Aorta (tissue), 5 donors: ENCODE measurements around the gene MON1B. TPM values are rescaled to one million over a fixed set of nuclear protein-coding genes. Genes with fewer than 3 reads are reported as not detected.
"Not testable (repeated sequence)": the region's sequence is repeated elsewhere in the genome, so short reads cannot be mapped to it uniquely, and the experiment has no call there.

ENCODE experiments used
- ATAC-seq: fragments of 200-7000 bp; cut with Tn5 transposase; one replicate; pipeline ENCODE4 v1.9.1; 2022; ENCODE audit warnings: moderate library complexity; ENCODE audit not compliant: low FRiP score
- DNase-seq, 2 donors: peaks; one replicate each; pipeline ENCODE4 v3.0.0-alpha.2; 2020
- H3K27ac ChIP-seq, 2 donors: one replicate each; pipeline ENCODE4 v1.5.1; 2013; ENCODE audit warnings: low read length in 2 of 2, mild to moderate bottlenecking in 2 of 2, moderate library complexity in 2 of 2, control low read depth in 1 of 2, inconsistent platforms in 1 of 2, low read depth in 1 of 2
- H3K27me3 ChIP-seq, 2 donors: one replicate each; pipeline ENCODE4 v1.6.1; 2013; ENCODE audit warnings: control low read depth in 1 of 2, low read length in 1 of 2, mild to moderate bottlenecking in 1 of 2, moderate library complexity in 1 of 2; ENCODE audit not compliant: insufficient read depth in 2 of 2, control insufficient read depth in 1 of 2
- H3K36me3 ChIP-seq, 2 donors: one replicate each; pipeline ENCODE4 v1.6.1; 2013; ENCODE audit warnings: control low read depth in 1 of 2, low read length in 1 of 2, mild to moderate bottlenecking in 1 of 2; ENCODE audit not compliant: insufficient read depth in 2 of 2, control insufficient read depth in 1 of 2
- H3K4me1 ChIP-seq, 2 donors: one replicate each; pipeline ENCODE4 v1.6.1; 2013; ENCODE audit warnings: low read length in 2 of 2, control low read depth in 1 of 2, mild to moderate bottlenecking in 1 of 2, moderate library complexity in 1 of 2; ENCODE audit not compliant: insufficient read depth in 2 of 2, control insufficient read depth in 1 of 2
- H3K4me3 ChIP-seq, 2 donors: one replicate each; pipeline ENCODE4 v1.5.1; 2013; ENCODE audit warnings: low read length in 2 of 2, control low read depth in 1 of 2, mild to moderate bottlenecking in 1 of 2
- H3K9me3 ChIP-seq: one replicate; pipeline ENCODE4 v1.6.1; 2013; ENCODE audit warnings: mild to moderate bottlenecking, low read length; ENCODE audit not compliant: control insufficient read depth
- WGBS, 2 donors: extraction: QIAGEN DNeasy Blood & Tissue Kit; methylation state at CpG; one replicate each; pipeline ENCODE4 v1.1.7; 2013; 5-methylcytosine and 5-hydroxymethylcytosine counted together
- intact Hi-C, 2 donors: fragments of 100-400 bp; cut with DNase I; formaldehyde crosslinking; loops; one replicate each; pipeline versions ENCODE4 v1.14.2 to v1.15.0; 2022
- long read RNA-seq, 2 donors: library from polyadenylated mRNA; unstranded; transcript quantifications; one replicate each; pipeline ENCODE4 v2.0.0, GENCODE V29; 2020 to 2021
- polyA plus RNA-seq, 2 donors: library from polyadenylated mRNA; stranded (reverse); fragments of 200-250 nt; gene quantifications; one replicate each; pipeline ENCODE4 v1.2.3, GENCODE V29; 2013
- total RNA-seq, 2 donors: library from RNA; stranded (reverse); fragmentation: NEBNext Ultra II Directional; extraction: Animal tissue kit (Norgen Biotek cat#: 25700); gene quantifications; one replicate each; pipeline ENCODE4 v1.2.1, GENCODE V29; 2021
- donor health status: healthy with polysubstance abuse.
- donor health status: Bipolar disorder and iron deficiency.
- donor health status: DM: no; HTN: no; CAD: no.
- donor health status: DM: no; HTN: no; CAD: no.
- donor health status: DM: yes; HTN: yes; CAD: no.

The MON1B gene
- total RNA-seq (10 to 100 TPM; 46.7 to 47.1 TPM), polyA plus RNA-seq (10 to 100 TPM; 10.6 to 21.3 TPM)
- long read RNA-seq, donor 1, full-length matches to known transcripts: 47 of 83 reads
- long read RNA-seq, donor 1, partial matches to known transcripts: 16 of 83 reads
- long read RNA-seq, donor 1, other reads (novel, unspliced or antisense): 20 of 83 reads
- long read RNA-seq, donor 2, full-length matches to known transcripts: 17 of 29 reads
- long read RNA-seq, donor 2, partial matches to known transcripts: 4 of 29 reads
- long read RNA-seq, donor 2, other reads (novel, unspliced or antisense): 8 of 29 reads

DNA sequence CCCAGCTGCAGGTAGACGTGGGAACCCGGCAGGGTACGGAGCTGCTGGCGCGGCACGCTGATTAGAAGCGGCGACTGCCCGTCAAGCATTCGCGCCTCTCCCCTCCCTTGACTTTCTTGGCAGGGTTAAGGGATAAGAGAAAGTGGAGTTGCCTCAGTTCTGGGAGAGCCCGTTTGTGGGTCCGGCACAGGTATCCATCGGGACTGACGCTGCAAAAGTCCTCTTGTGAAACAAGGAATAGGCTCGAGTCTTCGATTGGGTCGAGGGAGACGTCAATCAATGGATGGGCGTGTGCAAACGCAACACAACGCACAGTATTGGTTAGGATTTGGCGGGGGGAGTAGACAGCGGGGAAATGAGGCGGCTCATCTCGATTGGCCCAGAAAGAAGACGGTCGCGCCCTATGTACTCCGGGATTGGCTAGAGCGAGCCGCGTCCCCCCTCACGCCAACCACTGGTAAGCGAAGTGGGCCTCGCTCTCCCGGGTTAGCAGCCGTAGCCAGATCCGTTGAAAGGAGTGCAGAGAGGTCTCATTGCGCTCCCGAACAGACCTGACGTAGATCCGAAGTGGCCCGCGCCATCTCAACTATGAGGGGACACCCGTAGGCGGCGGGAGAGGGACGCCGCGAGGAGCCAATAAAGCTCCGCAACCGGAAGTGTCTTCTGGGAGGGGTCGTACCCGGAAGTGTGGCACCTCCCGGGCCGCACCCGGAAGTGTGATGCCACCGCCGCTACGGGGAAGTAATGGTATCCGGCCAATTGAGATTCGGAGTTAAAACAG is at the start of gene MON1B:
MON1B (plus strand) TSS at position 713 of the 781 bp plus-strand sequence. CDS start 296 bp downstream, outside the sequence.
- H3K27me3 ChIP-seq: no peaks in the 10 kb centered on the region
- H3K9me3 ChIP-seq: no peaks in the 10 kb centered on the region
- ATAC-seq (peak; percentile 99), DNase-seq (peak; percentile 97 to 99)
- peaks cover 0 to 10% of the 10 kb centered on the region in 2 donors for H3K36me3 ChIP-seq
- peak within 1 kb of the TSS; percentile 61 to 86 for H3K4me3 ChIP-seq
- H3K4me1 ChIP-seq: no peaks in the 10 kb centered on the region
- intact Hi-C loops: no loop called here
- H3K27ac ChIP-seq: peak within 1 kb of the TSS; percentile 90 to 99
- 0% methylated on average over 63 of the region's 63 CpGs for WGBS, 2 donors

DNA sequence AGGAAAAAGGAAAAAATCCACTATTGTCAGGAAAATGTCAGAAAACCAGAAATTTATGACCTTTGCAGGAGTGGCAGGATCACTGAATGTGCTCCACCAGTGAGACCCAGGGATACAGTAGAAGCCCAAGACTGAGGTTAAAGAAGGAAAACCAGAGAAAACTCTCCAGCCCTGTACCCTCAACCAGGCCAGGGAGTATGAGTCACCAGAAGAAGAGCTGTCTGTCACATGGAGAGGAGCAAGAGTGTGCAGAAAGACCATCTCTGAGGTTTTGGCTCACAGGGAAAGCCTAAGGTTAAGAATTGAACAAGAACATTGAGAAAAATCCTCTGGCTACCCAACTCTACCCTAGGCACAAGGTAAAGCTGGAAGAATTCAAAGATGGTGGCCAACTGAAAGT is 47.6 kb upstream of the MON1B start:
- DNase-seq: no peak
- no peak overlapping the region for H3K27ac ChIP-seq
- no peaks in the 10 kb centered on the region for H3K9me3 ChIP-seq
- no peak for ATAC-seq
- intact Hi-C loops: no loop called here
- no peak overlapping the region for H3K4me3 ChIP-seq
- H3K27me3 ChIP-seq: no peaks in the 10 kb centered on the region
- no peaks in the 10 kb centered on the region for H3K4me1 ChIP-seq
- no peaks in the 10 kb centered on the region for H3K36me3 ChIP-seq

DNA sequence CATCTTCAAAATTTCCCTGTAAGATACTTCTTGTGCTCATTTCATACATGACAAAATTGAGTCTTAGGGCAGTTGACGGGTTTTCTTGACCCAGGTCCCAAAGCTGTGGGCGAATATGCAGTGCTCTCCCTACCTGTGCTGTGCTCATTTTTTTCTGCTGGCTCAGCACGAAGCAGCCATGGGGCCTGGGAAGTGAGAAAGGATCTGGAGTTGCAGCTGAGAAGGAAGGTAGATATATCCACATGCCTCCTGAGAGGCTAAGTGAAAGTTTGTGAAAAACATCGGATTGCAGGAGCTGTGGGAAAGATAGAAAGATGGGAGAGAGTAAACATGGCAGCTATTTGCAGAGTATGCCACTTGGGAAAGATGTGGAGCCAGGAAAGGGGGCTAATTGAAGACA is 42.9 kb upstream of the MON1B start:
- H3K4me3 ChIP-seq: no peak overlapping the region
- 63 to 74% methylated on average over 4 of the region's 4 CpGs for WGBS, 2 donors
- no peaks in the 10 kb centered on the region for H3K36me3 ChIP-seq
- no peaks in the 10 kb centered on the region for H3K9me3 ChIP-seq
- intact Hi-C loops: no loop called here
- H3K27me3 ChIP-seq: no peaks in the 10 kb centered on the region
- no peak for ATAC-seq
- no peak overlapping the region for H3K27ac ChIP-seq
- no peaks in the 10 kb centered on the region for H3K4me1 ChIP-seq
- DNase-seq: no peak

DNA sequence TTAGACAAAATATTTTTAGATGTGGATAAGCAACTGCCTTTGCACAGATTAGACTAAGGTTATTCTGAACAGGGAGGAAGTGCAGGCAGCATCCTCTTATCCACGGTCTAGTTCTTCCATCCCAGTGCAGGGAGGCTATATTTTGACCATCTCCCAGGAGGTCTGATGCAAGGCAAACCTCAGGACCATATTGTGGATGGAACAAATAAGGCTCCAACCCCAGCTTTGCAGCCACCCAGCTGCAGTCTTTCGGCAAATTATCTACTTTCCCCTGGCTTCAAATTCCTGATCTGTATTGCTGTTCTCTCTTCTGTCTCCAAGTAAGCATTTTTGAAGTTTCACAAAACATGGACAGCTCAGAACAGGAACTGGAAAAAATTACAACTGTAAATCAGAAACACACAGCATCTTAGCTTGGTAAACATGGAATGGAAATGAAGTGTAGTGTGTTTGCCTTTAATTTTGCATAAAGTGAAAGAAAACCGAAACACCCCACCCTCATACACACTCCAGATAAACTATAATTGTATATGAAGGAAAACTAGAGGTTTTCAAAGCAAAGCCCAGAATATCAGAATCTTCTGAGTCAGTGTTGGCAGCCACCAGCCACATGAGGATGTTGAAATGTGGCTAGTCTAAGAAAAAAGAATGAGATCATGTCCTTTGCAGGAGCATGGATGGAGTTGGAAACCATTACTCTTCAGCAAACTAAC is 33.5 kb upstream of the MON1B start:
- no peak overlapping the region for H3K27ac ChIP-seq
- no peaks in the 10 kb centered on the region for H3K36me3 ChIP-seq
- intact Hi-C loops: no loop called here
- H3K4me3 ChIP-seq: no peak overlapping the region
- DNase-seq (no peak), ATAC-seq (peak; percentile 74)
- H3K9me3 ChIP-seq: no peaks in the 10 kb centered on the region
- 27 to 30% methylated on average over 3 of the region's 3 CpGs for WGBS, 2 donors
- H3K4me1 ChIP-seq: no peaks in the 10 kb centered on the region
- no peaks in the 10 kb centered on the region for H3K27me3 ChIP-seq

DNA sequence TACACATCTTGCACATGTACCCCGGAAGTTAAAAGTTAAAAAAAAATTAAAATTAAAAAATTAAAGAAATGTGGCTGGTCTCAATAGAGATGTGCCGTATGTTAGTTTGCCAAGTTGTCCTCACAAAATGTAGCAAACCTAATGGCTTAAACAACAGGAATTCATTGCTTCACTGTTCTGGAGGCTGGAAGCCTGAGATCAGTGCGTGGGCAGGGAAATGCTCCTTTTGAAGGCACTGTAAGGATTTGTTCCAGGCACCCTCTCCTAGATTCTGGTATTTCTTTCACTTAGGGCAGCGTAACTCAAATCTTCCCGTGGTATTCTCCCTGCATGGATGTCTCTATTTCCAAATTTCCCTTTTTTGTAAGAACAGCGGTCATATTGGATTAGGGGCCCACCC is 32.7 kb upstream of the MON1B start:
- H3K9me3 ChIP-seq: no peaks in the 10 kb centered on the region
- intact Hi-C loops: no loop called here
- H3K4me1 ChIP-seq: no peaks in the 10 kb centered on the region
- no peaks in the 10 kb centered on the region for H3K27me3 ChIP-seq
- DNase-seq: no peak
- no peak for ATAC-seq
- 82 to 85% methylated on average over 6 of the region's 6 CpGs for WGBS, 2 donors
- H3K4me3 ChIP-seq: no peak overlapping the region
- no peak overlapping the region for H3K27ac ChIP-seq
- no peaks in the 10 kb centered on the region for H3K36me3 ChIP-seq

DNA sequence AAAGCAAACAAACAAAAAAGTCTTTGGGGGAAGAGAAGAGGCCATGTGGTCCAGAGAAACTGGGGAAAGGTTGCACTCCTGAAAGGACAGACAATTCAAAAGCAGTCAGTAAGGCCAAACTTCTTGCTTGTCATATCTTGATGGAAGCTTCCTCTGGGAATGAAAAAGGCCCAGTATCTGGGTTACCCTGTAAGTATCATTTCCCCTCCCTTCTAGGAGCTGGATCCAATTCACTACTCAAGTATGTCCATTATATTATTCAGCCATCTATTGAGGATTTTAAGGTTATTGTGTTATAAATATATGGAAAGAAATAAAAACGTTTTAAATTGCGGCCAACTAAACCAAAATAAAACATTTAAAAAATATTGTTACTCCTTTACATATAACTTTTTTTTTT is 26.0 kb upstream of the MON1B start:
- no peak for ATAC-seq
- no peaks in the 10 kb centered on the region for H3K9me3 ChIP-seq
- H3K4me3 ChIP-seq: no peak overlapping the region
- H3K36me3 ChIP-seq: no peaks in the 10 kb centered on the region
- no peaks in the 10 kb centered on the region for H3K27me3 ChIP-seq
- intact Hi-C loops: no loop called here
- DNase-seq: no peak
- H3K27ac ChIP-seq: no peak overlapping the region
- H3K4me1 ChIP-seq: no peaks in the 10 kb centered on the region
- WGBS, 2 donors: 68 to 83% methylated on average over 2 of the region's 2 CpGs

DNA sequence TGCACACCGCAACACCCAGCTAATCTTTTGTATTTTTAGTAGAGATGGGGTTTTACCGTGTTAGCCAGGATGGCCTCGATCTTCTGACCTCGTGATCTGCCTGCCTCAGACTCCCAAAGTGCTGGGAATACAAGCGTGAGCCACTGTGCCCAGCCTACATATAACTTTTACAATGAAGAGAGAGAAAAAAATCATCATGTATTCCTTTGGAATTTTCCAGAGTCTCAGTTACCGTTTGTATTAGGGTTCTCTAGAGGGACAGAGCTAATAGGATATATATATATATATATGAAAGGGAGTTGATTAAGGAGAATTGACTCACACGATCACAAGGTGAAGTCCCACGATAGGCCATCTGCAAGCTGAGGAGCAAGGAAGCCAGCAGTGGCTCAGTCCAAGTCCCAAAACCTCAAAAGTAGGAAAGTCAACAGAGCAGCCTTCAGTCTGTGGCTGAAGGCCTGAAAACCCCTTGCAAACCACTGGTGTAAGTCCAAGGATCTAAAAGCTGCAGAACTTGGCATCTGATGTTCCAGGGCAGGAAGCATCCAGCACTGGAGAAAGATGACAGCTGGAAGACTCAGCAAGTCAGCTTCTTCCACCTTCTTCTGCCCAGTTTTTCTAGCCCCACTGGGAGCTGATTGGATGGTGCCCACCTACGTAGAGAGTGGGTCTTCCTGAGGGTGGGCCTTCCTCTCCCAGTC is 25.3 kb upstream of the MON1B start:
- WGBS, 2 donors: 79 to 84% methylated on average over 9 of the region's 9 CpGs
- H3K4me3 ChIP-seq, H3K36me3 ChIP-seq, DNase-seq, H3K4me1 ChIP-seq, ATAC-seq, H3K9me3 ChIP-seq, H3K27me3 ChIP-seq, intact Hi-C loops, H3K27ac ChIP-seq: not testable (repeated sequence)

DNA sequence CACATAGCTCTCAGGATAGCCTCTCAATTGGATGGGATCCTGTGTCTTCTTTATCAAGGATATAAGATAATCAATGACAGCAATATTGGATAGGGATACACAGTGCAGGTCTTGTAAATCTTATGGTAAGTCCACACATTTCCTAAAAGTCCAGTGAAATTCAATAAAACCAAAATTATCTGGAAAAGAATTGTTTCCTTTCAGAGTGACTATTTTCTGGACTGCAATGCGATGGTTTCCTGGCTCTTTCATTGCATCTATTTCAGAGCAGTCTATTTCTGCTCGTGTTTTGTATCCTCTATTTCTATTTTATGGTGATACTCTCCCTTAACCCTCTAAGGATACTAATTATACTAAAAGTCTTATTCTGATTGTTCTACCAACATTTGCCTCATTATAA is 24.3 kb upstream of the MON1B start:
- no peaks in the 10 kb centered on the region for H3K4me1 ChIP-seq
- H3K9me3 ChIP-seq: no peaks in the 10 kb centered on the region
- intact Hi-C loops: no loop called here
- no peak for ATAC-seq
- no peaks in the 10 kb centered on the region for H3K36me3 ChIP-seq
- DNase-seq: no peak
- WGBS, 2 donors: 24 to 31% methylated on average over 2 of the region's 2 CpGs
- no peaks in the 10 kb centered on the region for H3K27me3 ChIP-seq
- H3K4me3 ChIP-seq: no peak overlapping the region
- H3K27ac ChIP-seq: no peak overlapping the region
